ENCODE measurements around the gene ACIN1.

DNA sequence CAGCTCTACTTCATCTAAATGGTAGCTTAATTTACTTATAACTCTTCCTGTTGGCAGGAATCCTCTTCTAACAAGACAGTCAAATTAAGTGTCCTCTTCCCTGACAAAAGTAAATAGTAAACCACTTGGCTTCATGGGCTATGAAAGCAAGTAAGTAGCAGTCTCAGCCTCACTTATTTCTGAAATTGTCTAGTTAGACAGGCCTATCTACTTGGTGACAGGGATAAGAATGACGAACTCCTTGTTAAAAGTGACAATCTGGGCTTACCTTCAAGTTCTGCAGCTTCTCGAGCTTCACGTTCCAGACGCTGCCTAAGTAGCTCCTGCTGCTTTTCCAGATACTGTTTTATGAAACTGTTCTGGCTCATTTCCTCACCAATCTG, 4.7 kb downstream of the ACIN1 start:
- TF ChIP-seq, protein P1, sequence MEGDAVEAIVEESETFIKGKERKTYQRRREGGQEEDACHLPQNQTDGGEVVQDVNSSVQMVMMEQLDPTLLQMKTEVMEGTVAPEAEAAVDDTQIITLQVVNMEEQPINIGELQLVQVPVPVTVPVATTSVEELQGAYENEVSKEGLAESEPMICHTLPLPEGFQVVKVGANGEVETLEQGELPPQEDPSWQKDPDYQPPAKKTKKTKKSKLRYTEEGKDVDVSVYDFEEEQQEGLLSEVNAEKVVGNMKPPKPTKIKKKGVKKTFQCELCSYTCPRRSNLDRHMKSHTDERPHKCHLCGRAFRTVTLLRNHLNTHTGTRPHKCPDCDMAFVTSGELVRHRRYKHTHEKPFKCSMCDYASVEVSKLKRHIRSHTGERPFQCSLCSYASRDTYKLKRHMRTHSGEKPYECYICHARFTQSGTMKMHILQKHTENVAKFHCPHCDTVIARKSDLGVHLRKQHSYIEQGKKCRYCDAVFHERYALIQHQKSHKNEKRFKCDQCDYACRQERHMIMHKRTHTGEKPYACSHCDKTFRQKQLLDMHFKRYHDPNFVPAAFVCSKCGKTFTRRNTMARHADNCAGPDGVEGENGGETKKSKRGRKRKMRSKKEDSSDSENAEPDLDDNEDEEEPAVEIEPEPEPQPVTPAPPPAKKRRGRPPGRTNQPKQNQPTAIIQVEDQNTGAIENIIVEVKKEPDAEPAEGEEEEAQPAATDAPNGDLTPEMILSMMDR (conservative IDR thresholded peaks at IDR 0.05; ENCODE audit: low read depth in 2 of 2) = no peak
- no peak for TF ChIP-seq EZH2 (IDR thresholded peaks at IDR 0.05; ENCODE audit: low read depth, unreplicated experiment)
- TF ChIP-seq POLR2AphosphoS5 (IDR thresholded peaks at IDR 0.05; ENCODE audit: low read depth) = no peak
- no peak for TF ChIP-seq EZH2phosphoT487 (IDR thresholded peaks at IDR 0.05; ENCODE audit: unreplicated experiment)

Data from GM23338 (cell line).